GM21737 (cell line): ENCODE measurements around the gene ANKS1B.
A peak's percentile ranks its signal among the peaks of the same experiment; 100 is the strongest.
"Not testable (repeated sequence)": the region's sequence is repeated elsewhere in the genome, so short reads cannot be mapped to it uniquely, and the experiment has no call there.

Experiments
- ATAC-seq: cut with Tn5 transposase; IDR thresholded peaks from one replicate; pipeline ENCODE4 v1.9.1; 2021; ENCODE audit warnings: mild to moderate bottlenecking, moderate library complexity; ENCODE audit not compliant: unreplicated experiment

The ANKS1B gene

GRCh38 chr12:99390707-99391106 is 594.0 kb downstream of the ANKS1B start:
- no peak for ATAC-seq

DNA sequence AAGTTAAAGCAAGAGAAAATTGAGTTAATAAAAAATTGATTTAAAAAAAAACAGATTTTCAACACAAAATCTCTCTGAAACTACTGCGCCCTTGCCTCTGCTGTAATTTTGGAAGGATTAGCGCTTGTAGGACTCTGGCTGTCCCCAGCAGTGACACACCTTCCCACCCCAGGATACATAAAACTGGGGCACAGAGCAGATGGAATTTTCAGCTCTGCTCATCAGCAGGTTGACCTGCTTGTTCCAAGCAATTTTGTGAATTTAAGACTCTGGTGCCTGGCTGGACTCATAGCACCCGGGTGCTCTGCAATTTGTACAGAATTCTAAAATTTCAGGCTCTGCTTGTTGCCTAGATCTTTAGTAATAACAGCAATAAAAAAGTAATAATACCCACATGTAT is 595.0 kb downstream of the ANKS1B start:
- ATAC-seq = no peak

- no peak for ATAC-seq
Observed at GRCh38 chr12:99388671-99389195, 596.0 kb downstream of the ANKS1B start.

GRCh38 chr12:99387661-99388060 is 597.1 kb downstream of the ANKS1B start:
- ATAC-seq = no peak

- no peak for ATAC-seq
Observed at GRCh38 chr12:99386907-99387306, 597.8 kb downstream of the ANKS1B start.

DNA sequence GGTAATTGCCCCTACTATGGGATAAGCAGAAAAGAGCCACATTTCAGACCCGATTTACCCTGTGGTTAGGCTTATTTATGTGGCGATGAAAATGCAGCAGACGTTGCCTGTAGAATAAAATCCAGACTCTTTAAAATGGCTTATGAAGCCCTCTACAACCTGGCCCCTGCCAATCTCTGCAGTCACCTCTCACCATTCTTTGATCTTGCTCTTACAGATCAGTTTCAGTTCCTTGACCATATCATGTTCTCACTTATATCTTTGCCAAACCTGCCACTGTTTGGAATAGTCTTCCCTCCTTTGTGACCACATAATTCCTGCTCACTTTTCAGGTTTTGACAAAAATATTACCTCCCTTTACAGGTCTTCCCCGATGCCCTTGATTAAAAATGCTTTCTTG is 601.5 kb downstream of the ANKS1B start:
- no peak for ATAC-seq

DNA sequence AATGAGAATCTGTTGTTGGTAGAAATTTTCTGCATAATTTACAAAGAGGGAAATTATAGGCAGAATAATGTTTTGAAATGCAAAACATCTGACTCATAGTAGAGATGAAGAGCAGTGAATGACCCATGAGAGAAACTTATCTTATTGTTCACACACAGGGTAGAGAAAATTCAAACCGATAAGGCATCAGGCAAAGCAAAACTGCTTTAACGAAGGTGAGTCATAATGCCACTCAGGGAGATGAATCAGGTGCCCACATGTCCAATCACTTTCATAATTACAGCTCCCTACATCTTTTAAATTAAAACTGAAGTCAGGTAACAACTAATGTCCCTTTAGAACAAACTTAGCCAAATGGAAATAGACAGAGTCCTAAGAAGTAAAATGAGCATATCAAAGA is 602.7 kb downstream of the ANKS1B start:
- peak; percentile 73 for ATAC-seq

DNA sequence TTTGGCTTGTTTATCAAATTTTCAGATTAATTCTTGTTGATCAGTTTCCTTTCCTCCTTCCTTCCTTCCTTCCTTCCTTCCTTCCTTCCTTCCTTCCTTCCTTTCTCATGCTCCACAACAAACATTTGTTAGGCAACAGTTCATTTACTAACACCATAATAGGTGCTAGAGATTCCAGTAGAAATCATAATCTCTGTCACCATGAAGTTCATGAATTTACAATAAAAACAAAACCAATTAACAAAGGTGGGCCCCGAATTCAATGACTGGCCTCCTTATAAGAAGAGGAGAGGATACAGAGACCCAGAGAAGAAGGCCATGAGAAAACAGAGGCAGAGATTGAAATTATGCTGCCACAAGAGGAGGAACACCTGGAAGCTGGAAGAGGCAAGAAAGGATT is 604.0 kb downstream of the ANKS1B start:
- ATAC-seq = no peak

DNA sequence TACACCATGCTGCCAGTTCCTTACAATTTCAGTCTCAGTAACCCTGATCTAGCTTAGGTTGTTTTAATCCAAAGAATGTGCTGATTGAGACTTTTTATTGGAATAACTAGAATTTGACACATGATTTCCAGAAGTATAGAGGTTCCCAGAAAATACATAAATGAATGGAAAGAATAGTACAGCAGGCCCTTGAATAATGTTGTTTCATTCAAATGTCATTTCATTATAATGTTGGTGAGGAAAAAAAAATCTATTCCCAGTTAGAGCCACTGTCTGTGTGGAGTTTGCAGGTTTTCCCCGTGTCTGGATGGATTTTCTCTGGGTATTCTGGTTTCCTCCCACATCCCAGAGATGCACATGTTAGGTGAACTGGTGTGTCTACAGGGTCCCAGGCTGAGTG is 610.7 kb downstream of the ANKS1B start:
- no peak for ATAC-seq

DNA sequence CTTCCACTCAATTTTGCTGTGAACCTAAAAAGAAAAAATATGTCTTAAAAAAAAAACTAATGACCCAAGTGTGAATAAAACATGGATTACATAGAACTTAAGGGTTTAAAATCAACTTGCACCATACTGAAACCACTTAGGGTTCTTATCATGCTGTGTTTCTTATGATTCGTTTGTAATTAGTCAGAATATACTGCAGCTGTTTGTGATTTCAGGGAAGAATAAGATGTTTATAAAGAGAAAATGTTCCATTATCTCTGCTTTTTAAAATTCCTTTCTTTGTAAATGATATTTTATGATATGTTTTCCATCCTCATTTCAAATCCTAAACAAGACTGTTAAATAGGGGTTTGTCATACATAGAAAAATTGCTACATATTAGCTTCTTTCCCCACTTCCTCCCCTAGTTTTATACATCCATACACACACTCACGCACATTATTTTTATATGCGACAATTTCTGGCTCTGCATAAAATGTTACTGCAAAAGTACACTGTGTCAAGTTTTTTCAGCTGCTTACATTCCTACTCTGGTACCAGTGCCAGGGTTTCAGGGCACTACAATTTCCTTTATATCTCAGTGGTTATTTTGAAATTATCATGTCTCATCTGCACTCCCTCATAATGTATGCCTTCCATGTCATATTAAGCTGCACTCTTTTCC is 612.3 kb downstream of the ANKS1B start:
- no peak for ATAC-seq

GRCh38 chr12:99370421-99371138 is 614.2 kb downstream of the ANKS1B start:
- ATAC-seq = no peak

GRCh38 chr12:99367181-99367580 is 617.6 kb downstream of the ANKS1B start:
- no peak for ATAC-seq

GRCh38 chr12:99352269-99352668 is 632.5 kb downstream of the ANKS1B start:
- ATAC-seq = no peak

DNA sequence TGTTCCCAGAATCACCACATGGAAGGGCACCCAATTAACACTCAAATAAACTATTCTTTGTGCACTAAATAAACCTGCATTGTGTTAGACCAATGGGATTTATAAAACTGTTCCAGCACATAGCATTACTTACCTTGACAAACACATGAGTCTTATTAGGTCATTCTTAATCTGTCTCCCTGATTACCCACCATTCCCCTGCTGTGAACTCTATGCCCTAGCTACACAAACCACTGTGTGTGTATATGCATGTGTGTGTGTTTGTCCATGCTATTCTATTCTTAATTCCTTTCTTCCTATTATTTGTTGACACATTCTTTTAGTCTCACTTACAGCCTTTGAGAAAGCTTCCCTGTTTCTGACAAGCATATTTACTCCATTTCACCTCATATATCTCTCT is 640.8 kb downstream of the ANKS1B start:
- ATAC-seq = no peak

GRCh38 chr12:99339663-99340062 is 645.1 kb downstream of the ANKS1B start:
- no peak for ATAC-seq

DNA sequence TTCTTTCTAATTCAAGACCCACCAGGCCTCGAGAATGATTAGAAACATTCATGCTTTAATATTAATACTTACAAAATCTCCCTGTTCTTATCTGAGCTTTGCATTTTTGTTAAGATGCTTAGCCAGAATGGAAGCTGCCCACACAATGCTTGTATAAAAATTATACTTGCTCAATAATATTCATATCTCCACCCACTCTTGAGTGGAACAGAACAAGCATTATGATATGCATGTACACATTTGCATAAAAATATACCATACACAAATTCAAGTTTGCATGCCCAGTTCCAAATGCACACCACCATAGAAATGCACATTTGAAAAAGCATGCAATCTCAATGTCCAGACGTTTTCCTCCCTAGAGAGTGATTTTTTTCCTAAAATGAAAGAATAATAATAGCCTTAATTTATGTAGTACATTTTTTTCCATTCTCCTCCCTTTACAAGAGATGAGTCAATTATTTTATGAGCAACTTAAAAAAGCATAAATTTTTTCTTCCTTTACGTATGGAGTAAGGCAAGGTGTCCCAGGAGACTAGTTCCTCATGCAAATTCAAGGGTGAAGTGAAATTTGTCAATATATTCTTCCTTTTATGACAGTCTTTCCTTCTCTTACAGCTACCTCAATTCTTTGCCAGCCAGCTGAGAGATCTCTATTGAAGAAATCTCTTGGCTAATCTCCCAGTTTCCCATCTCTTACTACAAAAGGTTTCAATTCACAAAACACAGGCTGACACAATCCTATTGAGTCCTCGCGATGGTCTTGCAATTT is 650.3 kb downstream of the ANKS1B start:
- no peak for ATAC-seq

- no peak for ATAC-seq
Observed at GRCh38 chr12:99332936-99333591, 651.7 kb downstream of the ANKS1B start.

GRCh38 chr12:99330216-99330615 is 654.5 kb downstream of the ANKS1B start:
- no peak for ATAC-seq

DNA sequence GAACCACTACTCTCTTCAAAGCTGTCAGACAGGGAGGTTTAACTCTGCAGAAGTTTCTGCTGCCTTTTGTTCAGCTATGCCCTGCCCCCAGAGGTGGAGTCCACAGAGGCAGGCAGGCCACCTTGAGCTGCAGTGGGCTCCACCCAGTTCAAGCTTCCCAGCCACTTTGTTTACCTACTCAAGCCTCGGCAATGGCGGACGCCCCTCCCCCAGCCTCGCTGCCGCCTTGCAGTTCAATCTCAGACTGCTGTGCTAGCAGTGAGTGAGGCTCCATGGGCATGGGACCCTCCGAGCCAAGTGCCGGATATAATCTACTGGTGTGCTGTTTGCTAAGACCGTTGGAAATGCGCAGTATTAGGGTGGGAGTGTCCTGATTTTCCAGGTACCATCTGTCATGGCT is 663.5 kb downstream of the ANKS1B start:
- ATAC-seq = not testable (repeated sequence)

GRCh38 chr12:99311373-99311772 is 673.4 kb downstream of the ANKS1B start:
- no peak for ATAC-seq

DNA sequence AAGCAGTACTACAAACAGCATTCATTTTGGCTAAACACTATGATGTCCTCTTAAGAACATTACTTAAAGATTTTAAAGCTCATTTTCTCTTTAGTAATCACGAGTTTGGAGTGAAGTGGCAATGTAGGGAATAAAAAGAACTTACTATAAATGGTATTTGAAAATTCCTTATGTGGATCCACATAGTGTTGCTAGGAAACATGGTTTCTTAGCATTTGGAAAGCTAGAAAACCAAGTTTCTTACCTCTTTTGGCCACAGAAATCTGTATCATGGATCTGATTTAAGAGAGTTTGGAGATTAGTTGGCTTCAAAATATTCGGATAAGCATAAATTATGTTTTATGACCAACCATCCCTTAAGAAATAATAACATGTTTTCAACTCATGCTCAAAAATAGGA is 674.9 kb downstream of the ANKS1B start:
- no peak for ATAC-seq
